ENCODE results near the gene TKFC. TPM values are rescaled to one million over a fixed set of nuclear protein-coding genes. Genes with fewer than 3 reads are reported as not detected.

The TKFC gene
- total RNA-seq, 1 donor from 2014 or later: 59.6 TPM

- no peak overlapping the region for H3K27ac Mint-ChIP-seq (ENCODE audit: unreplicated experiment)
- no peaks in the 10 kb centered on the region for H3K27me3 Mint-ChIP-seq (ENCODE audit: unreplicated experiment)
- H3K4me3 Mint-ChIP-seq (ENCODE audit: unreplicated experiment): no peak overlapping the region
- no peaks in the 10 kb centered on the region for H3K4me1 Mint-ChIP-seq (ENCODE audit: low read depth, unreplicated experiment)
- TF ChIP-seq CTCF (IDR thresholded peaks at IDR 0.05; ENCODE audit: partially characterized antibody, unreplicated experiment): no peak
- H3K36me3 Mint-ChIP-seq (ENCODE audit: unreplicated experiment): no peaks in the 10 kb centered on the region
- H3K9me3 Mint-ChIP-seq (ENCODE audit: unreplicated experiment): no peaks in the 10 kb centered on the region
- DNase-seq: no peak
Observed at GRCh38 chr11:61310749-61311148, 22.3 kb upstream of the TKFC start.

GRCh38 chr11:61315260-61315659 lies 17.8 kb upstream of the TKFC start:
- no peak overlapping the region for H3K4me3 Mint-ChIP-seq (ENCODE audit: unreplicated experiment)
- H3K27me3 Mint-ChIP-seq (ENCODE audit: unreplicated experiment): no peaks in the 10 kb centered on the region
- no peaks in the 10 kb centered on the region for H3K4me1 Mint-ChIP-seq (ENCODE audit: low read depth, unreplicated experiment)
- DNase-seq: no peak
- no peaks in the 10 kb centered on the region for H3K9me3 Mint-ChIP-seq (ENCODE audit: unreplicated experiment)
- no peak overlapping the region for H3K27ac Mint-ChIP-seq (ENCODE audit: unreplicated experiment)
- TF ChIP-seq CTCF (IDR thresholded peaks at IDR 0.05; ENCODE audit: partially characterized antibody, unreplicated experiment): no peak
- no peaks in the 10 kb centered on the region for H3K36me3 Mint-ChIP-seq (ENCODE audit: unreplicated experiment)

- H3K9me3 Mint-ChIP-seq (ENCODE audit: unreplicated experiment): no peaks in the 10 kb centered on the region
- H3K4me1 Mint-ChIP-seq (ENCODE audit: low read depth, unreplicated experiment): peaks cover 5% of the 10 kb centered on the region
- no peak for DNase-seq
- H3K27me3 Mint-ChIP-seq (ENCODE audit: unreplicated experiment): peaks cover 2% of the 10 kb centered on the region
- H3K4me3 Mint-ChIP-seq (ENCODE audit: unreplicated experiment): no peak overlapping the region
- no peak for TF ChIP-seq CTCF (IDR thresholded peaks at IDR 0.05; ENCODE audit: partially characterized antibody, unreplicated experiment)
- H3K27ac Mint-ChIP-seq (ENCODE audit: unreplicated experiment): no peak overlapping the region
- no peaks in the 10 kb centered on the region for H3K36me3 Mint-ChIP-seq (ENCODE audit: unreplicated experiment)
Observed at GRCh38 chr11:61325649-61326414, 7.2 kb upstream of the TKFC start.

GRCh38 chr11:61327669-61328071 lies 5.4 kb upstream of the TKFC start:
- no peaks in the 10 kb centered on the region for H3K27me3 Mint-ChIP-seq (ENCODE audit: unreplicated experiment)
- no peaks in the 10 kb centered on the region for H3K36me3 Mint-ChIP-seq (ENCODE audit: unreplicated experiment)
- H3K27ac Mint-ChIP-seq (ENCODE audit: unreplicated experiment): no peak overlapping the region
- no peak overlapping the region for H3K4me3 Mint-ChIP-seq (ENCODE audit: unreplicated experiment)
- peaks cover 6% of the 10 kb centered on the region for H3K9me3 Mint-ChIP-seq (ENCODE audit: unreplicated experiment)
- no peak for TF ChIP-seq CTCF (IDR thresholded peaks at IDR 0.05; ENCODE audit: partially characterized antibody, unreplicated experiment)
- peaks cover 20% of the 10 kb centered on the region for H3K4me1 Mint-ChIP-seq (ENCODE audit: low read depth, unreplicated experiment)
- DNase-seq: no peak

GRCh38 chr11:61328351-61328750 lies 4.7 kb upstream of the TKFC start:
- Mint-ChIP-seq H3K36me3 (ENCODE audit: unreplicated experiment) (no peaks in the 10 kb centered on the region), H3K27ac (ENCODE audit: unreplicated experiment) (peak overlapping the region; percentile 70)

More at GRCh38 chr11:61328351-61328750, 4.7 kb upstream of the TKFC start:
- H3K4me3 Mint-ChIP-seq (ENCODE audit: unreplicated experiment): peak overlapping the region; percentile 46
- peaks cover 20% of the 10 kb centered on the region for H3K4me1 Mint-ChIP-seq (ENCODE audit: low read depth, unreplicated experiment)
- H3K27me3 Mint-ChIP-seq (ENCODE audit: unreplicated experiment): peaks cover under 1% of the 10 kb centered on the region
- TF ChIP-seq CTCF (IDR thresholded peaks at IDR 0.05; ENCODE audit: partially characterized antibody, unreplicated experiment): no peak
- H3K9me3 Mint-ChIP-seq (ENCODE audit: unreplicated experiment): peaks cover 8% of the 10 kb centered on the region
- no peak for DNase-seq

All from glutamatergic neuron (in vitro differentiated cells).